ENCODE measurements around the gene CHCHD6. TPM values are rescaled to one million over a fixed set of nuclear protein-coding genes. Genes with fewer than 3 reads are reported as not detected.

CHCHD6 gene
- total RNA-seq = 42.2 TPM

GRCh38 chr3:126703512-126704493, at the start of gene CHCHD6:
TSS of gene CHCHD6 (plus strand) at chr3:126704240. CDS start at chr3:126704313, 73 bp downstream.

GRCh38 chr3:126654571-126655383, 49.3 kb upstream of the CHCHD6 start, which contains the start of gene TXNRD3:
TSS of gene TXNRD3 (minus strand) at chr3:126655124.

GRCh38 chr3:126982471-126983175, 278.6 kb downstream of the CHCHD6 start, which contains the start of gene PLXNA1:
TSS of gene PLXNA1 (plus strand) at chr3:126983115. CDS start at chr3:126988594, 5,479 bp downstream.

Other genes starting within 250 kb of the CHCHD6 start
- 36.4 TPM for gene ZXDC, start 228.3 kb upstream of the CHCHD6 start, total RNA-seq
- gene UROC1, start 186.5 kb upstream of the CHCHD6 start, total RNA-seq = not detected
- 0.23 TPM for gene CHST13, start 180.1 kb upstream of the CHCHD6 start, total RNA-seq
- not detected for gene C3orf22, start 145.3 kb upstream of the CHCHD6 start, total RNA-seq
- 15.7 TPM for gene TXNRD3, start 49.1 kb upstream of the CHCHD6 start, total RNA-seq